Measurements from ENCODE around the gene CEND1. TPM values are rescaled to one million over a fixed set of nuclear protein-coding genes. Genes with fewer than 3 reads are reported as not detected.

CEND1 gene
- total and polyA plus RNA-seq, 2 experiments from 2014 or later = 1.6 to 8.2 TPM

GRCh38 chr11:770642-771616, 19.0 kb downstream of the CEND1 start:
- Histone ChIP-seq H3K27ac (no peak overlapping the region), H3K4me1 (ENCODE audit: low read depth) (no peaks in the 10 kb centered on the region), H3K4me3 (no peak overlapping the region), H3K27me3 (no peaks in the 10 kb centered on the region), H3K36me3 (peaks cover 16% of the 10 kb centered on the region), H3K9me3 (ENCODE audit: low read depth) (no peaks in the 10 kb centered on the region)
- no peak for DNase-seq (ENCODE audit: low read depth in 1 of 2, low spot score in 1 of 2)
- TF ChIP-seq CTCF (IDR thresholded peaks at IDR 0.05; ENCODE audit: low read depth, low read length) = no peak

DNA sequence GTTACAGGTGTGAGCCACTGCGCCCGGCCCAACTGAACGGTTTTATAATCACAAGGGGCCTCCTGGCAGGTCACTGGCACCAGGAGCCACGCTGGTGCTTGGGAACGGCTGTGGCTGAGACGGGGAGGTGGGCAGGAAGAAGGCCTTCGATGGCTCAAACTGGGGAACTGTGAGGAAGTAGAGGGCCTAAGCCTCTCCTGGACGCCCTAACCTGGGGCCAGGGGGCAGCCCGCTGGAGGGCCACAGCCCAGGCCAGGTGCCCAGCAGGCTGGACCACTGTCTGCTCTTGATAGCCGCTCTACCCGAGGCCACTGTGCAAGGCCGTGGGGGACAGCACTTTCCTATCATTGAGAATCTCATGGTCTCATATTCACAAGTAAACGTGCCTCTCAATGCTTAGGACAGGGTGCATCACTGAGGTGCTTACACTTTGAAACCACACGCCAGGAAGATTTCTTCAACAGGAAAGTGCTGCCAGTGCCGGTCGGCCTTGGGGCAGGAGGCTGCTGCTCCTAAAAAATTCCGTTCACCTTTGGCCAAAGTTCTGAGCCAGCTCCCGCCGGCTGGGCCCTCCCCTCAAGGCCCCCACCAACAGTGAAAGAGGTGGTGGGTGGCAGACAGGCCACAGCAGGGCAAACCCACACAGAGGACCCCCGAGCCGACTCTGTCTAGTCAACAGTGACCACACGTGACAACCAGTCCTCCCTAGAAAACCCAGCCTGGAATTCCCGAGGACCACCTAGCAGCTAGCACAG, 19.8 kb downstream of the CEND1 start:
- no peak overlapping the region for H3K27ac ChIP-seq
- H3K9me3 ChIP-seq (ENCODE audit: low read depth) = no peaks in the 10 kb centered on the region
- no peaks in the 10 kb centered on the region for H3K27me3 ChIP-seq
- peaks cover 16% of the 10 kb centered on the region for H3K36me3 ChIP-seq
- H3K4me1 ChIP-seq (ENCODE audit: low read depth) = no peaks in the 10 kb centered on the region
- no peak for TF ChIP-seq CTCF (IDR thresholded peaks at IDR 0.05; ENCODE audit: low read depth, low read length)
- no peak for DNase-seq (ENCODE audit: low read depth in 1 of 2, low spot score in 1 of 2)
- no peak overlapping the region for H3K4me3 ChIP-seq

GRCh38 chr11:767238-767637, 22.7 kb downstream of the CEND1 start:
- H3K27me3 ChIP-seq = no peaks in the 10 kb centered on the region
- no peaks in the 10 kb centered on the region for H3K4me1 ChIP-seq (ENCODE audit: low read depth)
- DNase-seq (ENCODE audit: low read depth in 1 of 2, low spot score in 1 of 2) = no peak
- peaks cover 20% of the 10 kb centered on the region for H3K36me3 ChIP-seq
- no peak overlapping the region for H3K27ac ChIP-seq
- no peak overlapping the region for H3K4me3 ChIP-seq
- no peaks in the 10 kb centered on the region for H3K9me3 ChIP-seq (ENCODE audit: low read depth)
- TF ChIP-seq CTCF (IDR thresholded peaks at IDR 0.05; ENCODE audit: low read depth, low read length) = no peak

- TF ChIP-seq CTCF (IDR thresholded peaks at IDR 0.05; ENCODE audit: low read depth, low read length) = no peak
- H3K4me3 ChIP-seq = no peak overlapping the region
- no peaks in the 10 kb centered on the region for H3K9me3 ChIP-seq (ENCODE audit: low read depth)
- H3K27me3 ChIP-seq = no peaks in the 10 kb centered on the region
- no peak overlapping the region for H3K27ac ChIP-seq
- no peak for DNase-seq (ENCODE audit: low read depth in 1 of 2, low spot score in 1 of 2)
- H3K4me1 ChIP-seq (ENCODE audit: low read depth) = no peaks in the 10 kb centered on the region
- H3K36me3 ChIP-seq = peaks cover 22% of the 10 kb centered on the region
Measured at GRCh38 chr11:766936-767210, 23.0 kb downstream of the CEND1 start.

GRCh38 chr11:766106-766935, 23.6 kb downstream of the CEND1 start:
- Histone ChIP-seq H3K4me3 (no peak overlapping the region), H3K9me3 (ENCODE audit: low read depth) (no peaks in the 10 kb centered on the region), H3K36me3 (peaks cover 22% of the 10 kb centered on the region), H3K27me3 (no peaks in the 10 kb centered on the region), H3K27ac (peak overlapping the region; percentile 22), H3K4me1 (ENCODE audit: low read depth) (no peaks in the 10 kb centered on the region)
- DNase-seq (ENCODE audit: low read depth in 1 of 2, low spot score in 1 of 2) = no peak
- TF ChIP-seq CTCF (IDR thresholded peaks at IDR 0.05; ENCODE audit: low read depth, low read length) = no peak
